HG03520 (cell line): ENCODE results near the gene MACROD2.
"Not testable (repeated sequence)": the region's sequence is repeated elsewhere in the genome, so short reads cannot be mapped to it uniquely, and the experiment has no call there.

Experiments
- ATAC-seq: cut with Tn5 transposase; IDR thresholded peaks from one replicate; pipeline ENCODE4 v1.9.1; 2021; ENCODE audit warnings: mild to moderate bottlenecking, moderate library complexity; ENCODE audit not compliant: unreplicated experiment

Gene MACROD2

GRCh38 chr20:15012566-15012965, 1017.2 kb downstream of the MACROD2 start:
- no peak for ATAC-seq

GRCh38 chr20:15016875-15017274, 1021.6 kb downstream of the MACROD2 start:
- not testable (repeated sequence) for ATAC-seq

DNA sequence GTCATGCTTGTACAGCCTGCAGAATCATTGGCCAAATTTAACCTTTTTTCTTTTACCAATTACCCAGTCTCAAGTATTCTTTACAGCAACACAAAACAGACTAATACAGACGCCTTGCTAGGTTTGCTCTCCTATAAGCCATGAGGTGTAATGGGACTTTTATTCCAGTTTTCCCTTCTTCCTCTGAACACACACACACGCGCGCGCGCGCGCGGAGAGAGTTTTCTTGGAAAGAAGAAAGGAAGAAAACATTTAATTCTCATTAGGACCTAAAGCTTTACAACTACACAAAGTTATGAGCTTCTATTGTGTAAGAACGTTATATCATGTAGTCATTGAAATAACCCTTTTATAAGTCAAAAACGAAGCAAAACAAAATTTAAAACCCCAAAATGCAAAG, 1023.6 kb downstream of the MACROD2 start:
- no peak for ATAC-seq

DNA sequence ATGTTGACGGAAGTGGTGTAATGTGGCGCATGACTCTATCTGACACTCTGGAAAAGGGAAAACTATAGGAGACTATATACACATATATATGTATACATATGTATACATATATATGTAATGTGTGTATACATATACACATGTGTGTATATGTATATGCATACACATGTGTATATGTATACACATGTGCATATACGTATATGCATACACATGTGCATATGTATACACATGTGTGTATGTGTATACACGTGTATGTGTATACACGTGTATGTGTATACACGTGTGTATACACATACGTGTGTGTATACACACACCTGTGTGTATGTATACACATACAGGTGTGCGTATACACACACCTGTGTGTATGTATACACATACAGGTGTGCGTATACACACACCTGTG, 1025.5 kb downstream of the MACROD2 start:
- ATAC-seq: no peak

GRCh38 chr20:15022921-15023320, 1027.6 kb downstream of the MACROD2 start:
- ATAC-seq: no peak

DNA sequence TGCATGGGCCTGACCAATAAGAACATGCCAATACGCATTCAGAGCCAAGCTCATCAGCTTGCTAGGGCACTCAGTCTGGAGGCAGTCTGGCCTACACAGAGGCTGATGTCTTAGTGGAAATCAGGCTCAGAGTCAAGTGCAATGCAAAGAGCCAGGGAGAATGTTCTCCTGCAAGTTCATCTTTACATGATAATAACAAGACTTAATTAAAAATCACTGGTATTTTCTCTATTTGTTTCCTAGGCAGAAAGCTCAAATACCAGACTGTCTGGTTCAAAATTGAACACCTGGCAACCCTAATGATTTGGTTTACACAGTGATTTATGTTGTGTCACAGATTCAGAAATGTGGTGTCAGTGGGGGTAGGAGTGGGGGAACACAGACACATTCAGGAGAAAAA, 1031.4 kb downstream of the MACROD2 start:
- no peak for ATAC-seq

DNA sequence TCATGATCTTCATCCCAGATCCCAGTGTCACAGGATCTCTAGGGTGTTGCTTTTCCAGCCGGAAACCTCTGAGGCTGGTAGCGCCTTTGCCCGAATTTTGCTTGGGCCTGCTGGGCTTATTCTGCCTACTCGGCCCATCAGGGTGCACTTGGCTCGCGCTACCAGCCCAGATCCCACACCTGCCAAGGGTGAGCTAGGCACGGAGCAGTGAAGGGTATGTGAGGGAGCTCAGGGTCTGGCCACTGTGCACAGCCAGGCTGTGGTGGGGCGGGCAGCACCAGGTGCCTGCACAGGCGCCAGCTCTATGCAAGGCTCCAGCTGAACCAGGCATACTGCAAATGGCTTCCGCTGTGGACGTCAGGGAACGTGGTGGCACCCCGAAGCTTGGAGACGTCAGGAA, 1035.5 kb downstream of the MACROD2 start:
- no peak for ATAC-seq

- ATAC-seq: no peak
Observed at GRCh38 chr20:15031546-15032351, 1036.4 kb downstream of the MACROD2 start.

- no peak for ATAC-seq
Observed at GRCh38 chr20:15032352-15032622, 1037.0 kb downstream of the MACROD2 start.

DNA sequence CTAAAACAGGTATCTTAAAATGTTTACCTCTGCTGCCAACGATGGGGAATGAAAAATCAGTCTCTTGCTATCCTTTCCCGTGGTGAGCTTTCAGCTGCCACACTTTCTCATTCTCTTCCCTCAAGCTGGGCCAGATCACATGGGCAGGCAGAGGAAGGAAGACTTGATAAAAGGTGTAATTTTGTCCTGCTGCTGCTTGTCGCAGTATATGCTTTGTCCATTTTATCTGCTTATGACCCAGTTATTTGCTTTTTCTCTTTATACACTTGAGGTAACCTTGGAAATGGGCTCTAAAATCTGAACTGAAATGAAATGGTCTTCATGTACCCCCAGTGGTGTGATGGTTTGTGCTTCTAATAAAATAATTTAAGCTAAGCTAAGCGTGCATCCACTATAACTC, 1038.0 kb downstream of the MACROD2 start:
- no peak for ATAC-seq

GRCh38 chr20:15033891-15034290, 1038.6 kb downstream of the MACROD2 start:
- ATAC-seq: no peak

DNA sequence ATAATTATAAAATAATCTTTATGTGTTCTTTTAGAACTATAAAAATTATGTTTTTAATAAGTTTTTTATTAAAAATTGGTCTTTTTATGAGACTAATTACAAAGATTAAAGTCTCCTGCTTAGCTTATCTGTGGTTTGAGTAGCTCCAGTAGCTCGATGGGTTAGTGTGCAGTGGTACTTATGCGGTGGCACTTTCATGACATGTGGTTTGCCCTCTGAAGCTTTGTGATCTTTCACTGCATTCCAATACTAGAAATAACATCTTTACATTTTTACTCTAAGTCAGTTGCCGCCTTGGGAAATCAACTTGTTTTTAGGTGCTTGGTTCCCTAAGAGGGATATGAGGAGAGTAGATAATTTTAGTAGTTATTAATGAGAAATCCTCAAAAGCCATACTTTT, 1041.6 kb downstream of the MACROD2 start:
- no peak for ATAC-seq

GRCh38 chr20:15039088-15039752, 1043.9 kb downstream of the MACROD2 start:
- ATAC-seq: no peak

GRCh38 chr20:15042723-15043122, 1047.4 kb downstream of the MACROD2 start:
- no peak for ATAC-seq

- ATAC-seq: no peak
Observed at GRCh38 chr20:15045246-15045645, 1049.9 kb downstream of the MACROD2 start.

GRCh38 chr20:15047042-15047441, 1051.7 kb downstream of the MACROD2 start:
- no peak for ATAC-seq

DNA sequence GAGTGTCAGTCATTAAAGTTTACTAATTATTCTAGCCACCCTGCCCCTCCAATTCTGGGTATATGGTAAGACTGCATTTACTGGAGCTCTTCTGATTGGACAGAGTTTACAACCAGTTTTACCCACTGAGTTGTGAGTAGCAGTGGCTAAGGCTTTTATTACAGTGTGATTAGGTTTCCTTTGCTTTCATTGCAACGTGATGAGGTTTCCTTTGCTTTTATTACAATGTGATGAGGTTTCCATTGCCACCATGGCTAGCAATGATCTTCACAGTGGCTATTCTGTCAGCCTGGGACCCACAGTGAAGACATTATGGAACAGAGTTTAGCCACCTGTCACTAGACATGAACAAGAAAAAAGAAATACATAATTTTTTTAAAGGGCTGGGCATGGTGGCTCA, 1052.3 kb downstream of the MACROD2 start:
- no peak for ATAC-seq

DNA sequence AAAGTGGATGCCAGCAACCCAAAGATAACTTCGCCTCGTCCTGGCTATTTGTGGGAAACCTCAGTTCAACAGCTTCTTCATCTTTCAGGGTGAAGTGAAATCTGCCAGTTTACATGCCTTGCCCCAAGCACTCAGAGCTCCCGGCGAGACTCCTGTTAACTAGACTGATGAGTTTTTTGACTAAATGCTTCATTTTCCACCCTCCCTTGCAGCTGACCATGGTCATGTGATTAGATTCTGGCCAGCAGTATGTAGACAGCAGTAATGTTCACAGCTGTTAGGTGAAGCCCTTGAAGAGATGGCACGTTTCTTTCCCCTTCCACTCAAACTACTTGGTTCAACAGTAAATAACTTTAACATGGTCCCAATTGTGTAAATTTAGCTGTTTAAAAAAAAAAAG, 1060.9 kb downstream of the MACROD2 start:
- ATAC-seq: no peak

GRCh38 chr20:15058841-15059240, 1063.5 kb downstream of the MACROD2 start:
- ATAC-seq: no peak

GRCh38 chr20:15059438-15059837, 1064.1 kb downstream of the MACROD2 start:
- no peak for ATAC-seq

- ATAC-seq: no peak
Observed at GRCh38 chr20:15060265-15061060, 1065.1 kb downstream of the MACROD2 start.

- ATAC-seq: no peak
Observed at GRCh38 chr20:15061061-15061430, 1065.7 kb downstream of the MACROD2 start.
